Liver (tissue), 9 donors: ENCODE results near the gene NDNF. TPM values are rescaled to one million over a fixed set of nuclear protein-coding genes. Genes with fewer than 3 reads are reported as not detected.

Experiments used
- DNase-seq: peaks from one replicate; pipeline ENCODE4 v3.0.0-alpha.2; 2017; ENCODE audit warnings: low spot score
- H3K27ac ChIP-seq, 2 donors: one replicate each; pipeline ENCODE4 v1.7.0; 2013; ENCODE audit warnings: inconsistent platforms in 2 of 2, low read length in 2 of 2, control low read depth in 1 of 2, low read depth in 1 of 2, mild to moderate bottlenecking in 1 of 2
- H3K27me3 ChIP-seq, 4 donors: one replicate each; pipeline versions ENCODE4 v1.6.1 to v1.7.0; 2013; ENCODE audit warnings: low read length in 3 of 4, inconsistent platforms in 1 of 4, mild to moderate bottlenecking in 1 of 4, moderate library complexity in 1 of 4; ENCODE audit not compliant: control insufficient read depth in 4 of 4, insufficient read depth in 4 of 4
- H3K36me3 ChIP-seq, 4 donors: one replicate each; pipeline versions ENCODE4 v1.6.1 to v1.7.0; 2013; ENCODE audit warnings: low read length in 3 of 4, mild to moderate bottlenecking in 3 of 4, low read depth in 1 of 4, moderate library complexity in 1 of 4; ENCODE audit not compliant: control insufficient read depth in 4 of 4, insufficient read depth in 3 of 4
- H3K4me1 ChIP-seq, 4 donors: one replicate each; pipeline versions ENCODE4 v1.6.1 to v1.7.0; 2013; ENCODE audit warnings: low read length in 3 of 4, mild to moderate bottlenecking in 3 of 4, moderate library complexity in 1 of 4; ENCODE audit not compliant: control insufficient read depth in 4 of 4, insufficient read depth in 4 of 4
- H3K4me3 ChIP-seq, 3 donors: one replicate each; pipeline versions ENCODE4 v1.6.1 to v1.7.0; 2013; ENCODE audit warnings: low read length in 3 of 3, control low read depth in 1 of 3, low read depth in 1 of 3, mild to moderate bottlenecking in 1 of 3
- H3K9ac ChIP-seq, 2 donors: one replicate each; pipeline ENCODE4 v1.7.0; 2013; ENCODE audit warnings: low read length in 2 of 2, mild to moderate bottlenecking in 2 of 2, moderate library complexity in 2 of 2, control low read depth in 1 of 2, low read depth in 1 of 2
- H3K9me3 ChIP-seq, 4 donors: one replicate each; pipeline versions ENCODE4 v1.6.1 to v1.7.0; 2013; ENCODE audit warnings: low read length in 3 of 4; ENCODE audit not compliant: control insufficient read depth in 4 of 4
- ATF3 ChIP-seq: IDR thresholded peaks from 2 replicates; pipeline ENCODE4 v1.6.1; 2016; ENCODE audit warnings: antibody characterized with exemption
- EGR1 ChIP-seq, 2 donors: IDR thresholded peaks; 2 replicates each; pipeline ENCODE4 v1.6.1; 2016 to 2018; ENCODE audit warnings: antibody characterized with exemption in 2 of 2, low read depth in 2 of 2
- FOXA1 ChIP-seq: IDR thresholded peaks from 2 replicates; pipeline ENCODE4 v1.6.1; 2016; ENCODE audit warnings: antibody characterized with exemption
- FOXA2 ChIP-seq: IDR thresholded peaks from 2 replicates; pipeline ENCODE4 v1.6.1; 2016; ENCODE audit warnings: antibody characterized with exemption
- GABPA ChIP-seq, 2 donors: IDR thresholded peaks in 1 of 2; conservative IDR thresholded peaks in 1 of 2; 2 replicates each; pipeline ENCODE4 v1.6.1; 2016; ENCODE audit warnings: antibody characterized with exemption in 2 of 2, mild to moderate bottlenecking in 1 of 2, moderate library complexity in 1 of 2
- HNF4A ChIP-seq, 2 donors: conservative IDR thresholded peaks; 2 replicates each; pipeline ENCODE4 v1.6.1; 2016; ENCODE audit warnings: antibody characterized with exemption in 2 of 2, mild to moderate bottlenecking in 2 of 2
- JUND ChIP-seq, 2 donors: IDR thresholded peaks; 2 replicates each; pipeline ENCODE4 v1.6.1; 2016; ENCODE audit warnings: antibody characterized with exemption in 2 of 2
- MAX ChIP-seq: IDR thresholded peaks from 2 replicates; pipeline ENCODE4 v1.6.1; 2016; ENCODE audit warnings: antibody characterized with exemption
- NR2F2 ChIP-seq: IDR thresholded peaks from 2 replicates; pipeline ENCODE4 v1.6.1; 2016; ENCODE audit warnings: antibody characterized with exemption
- TAF1 ChIP-seq: conservative IDR thresholded peaks from 2 replicates; pipeline ENCODE4 v1.6.1; 2016; ENCODE audit warnings: antibody characterized with exemption, mild to moderate bottlenecking
- YY1 ChIP-seq: IDR thresholded peaks from 2 replicates; pipeline ENCODE4 v1.6.1; 2016; ENCODE audit warnings: antibody characterized with exemption, mild to moderate bottlenecking
- ZBTB33 ChIP-seq: IDR thresholded peaks from 2 replicates; pipeline ENCODE4 v1.6.1; 2016; ENCODE audit warnings: antibody characterized with exemption
- WGBS: extraction: QIAGEN DNeasy Blood & Tissue Kit; methylation state at CpG from one replicate; pipeline ENCODE4 v1.1.7; 2013; 5-methylcytosine and 5-hydroxymethylcytosine counted together
- polyA plus RNA-seq, 2 donors: library from polyadenylated mRNA; stranded (reverse) in 1 of 2; unstranded in 1 of 2; fragments of 200-250 nt in 1 of 2; fragments of >200 nt in 1 of 2; fragmentation: Nextera tagmentation in 1 of 2; extraction: Ambion mirVana in 1 of 2; gene quantifications; one replicate each; pipeline versions ENCODE4 v1.2.1 to v1.2.3, GENCODE V29; 2013 to 2015
- total RNA-seq, 2 donors: library from RNA; depleted of rRNA; stranded (reverse); fragments of >200 nt; gene quantifications; one replicate each; pipeline ENCODE4 v1.2.3, GENCODE V29; 2014
- donor health status: healthy.
- donor health status: healthy.
- donor health status: healthy.
- donor health status: healthy.
- donor health status: healthy.

Gene NDNF
- total and polyA plus RNA-seq, 4 donors, result 0.05 to 0.37 (median 0.13) TPM

- no peak for TF ChIP-seq ATF3
- no peak for TF ChIP-seq FOXA1
- TF ChIP-seq MAX, result no peak
- TF ChIP-seq TAF1, result no peak
- no peak for TF ChIP-seq GABPA (IDR thresholded peaks at IDR 0.05 in 1 of 2, conservative IDR thresholded peaks at IDR 0.05 in 1 of 2)
- TF ChIP-seq NR2F2, result no peak
- TF ChIP-seq YY1, result no peak
- TF ChIP-seq EGR1 (IDR thresholded peaks at IDR 0.05; ENCODE audit: low read depth in 2 of 2), result no peak
- no peak for TF ChIP-seq ZBTB33
- TF ChIP-seq JUND (IDR thresholded peaks at IDR 0.05), result no peak
- TF ChIP-seq FOXA2, result no peak
- no peak overlapping the region for H3K9ac ChIP-seq
- WGBS, result 9% methylated on average over 12 of the region's 12 CpGs
- H3K9me3 ChIP-seq, result no peaks in the 10 kb centered on the region
- peak overlapping the region in 1 of 3 donors; percentile 62 for H3K4me3 ChIP-seq
- peaks cover 8 to 25% (median 20%) of the 10 kb centered on the region in 4 donors for H3K4me1 ChIP-seq
- H3K27ac ChIP-seq, result no peak overlapping the region
- no peaks in the 10 kb centered on the region for H3K36me3 ChIP-seq
- no peak for DNase-seq
- peaks cover 0 to 22% (median 13%) of the 10 kb centered on the region in 4 donors for H3K27me3 ChIP-seq
Observed at GRCh38 chr4:121073004-121073435, 685 bp upstream of the NDNF start.

GRCh38 chr4:121071640-121072223 lies 603 bp downstream of the NDNF start:
- no peak overlapping the region for H3K27ac ChIP-seq
- no peak for DNase-seq

More at GRCh38 chr4:121071640-121072223, 603 bp downstream of the NDNF start:
- peaks cover 8 to 25% (median 20%) of the 10 kb centered on the region in 4 donors for H3K4me1 ChIP-seq
- no peaks in the 10 kb centered on the region for H3K36me3 ChIP-seq
- no peaks in the 10 kb centered on the region for H3K9me3 ChIP-seq
- peaks cover 2 to 21% (median 12%) of the 10 kb centered on the region in 4 donors for H3K27me3 ChIP-seq
- 2% methylated on average over 34 of the region's 34 CpGs for WGBS
- no peak overlapping the region for H3K9ac ChIP-seq
- H3K4me3 ChIP-seq, result peak overlapping the region in 1 of 3 donors; percentile 62
- TF ChIP-seq ZBTB33 (no peak), HNF4A (conservative IDR thresholded peaks at IDR 0.05) (no peak), FOXA2 (no peak)
